CD8-positive, alpha-beta memory T cell (primary cell): ENCODE data around the gene SCART1. TPM values are rescaled to one million over a fixed set of nuclear protein-coding genes. Genes with fewer than 3 reads are reported as not detected.
"Not testable (repeated sequence)": the region's sequence is repeated elsewhere in the genome, so short reads cannot be mapped to it uniquely, and the experiment has no call there.

Source experiments
- CTCF ChIA-PET: fragments of 350-600 bp; sonication (Branson Sonifier 250); formaldehyde crosslinking; loops from one replicate; lab custom pipeline; 2021; ENCODE audit warnings: antibody characterized with exemption; lab: Charles Lee
- POLR2A ChIA-PET: fragments of 350-600 bp; sonication (Branson Sonifier 250); formaldehyde crosslinking; loops from one replicate; lab custom pipeline; 2021; ENCODE audit warnings: antibody characterized with exemption; lab: Charles Lee
- DNase-seq, 5 donors: peaks; one replicate each; pipeline versions ENCODE4 v3.0.0 to v3.0.0-alpha.2; 2020 to 2022; ENCODE audit warnings: mixed read lengths in 1 of 5
- H3K27ac ChIP-seq: one replicate; pipeline ENCODE4 v1.7.0; 2013; ENCODE audit warnings: low read depth, mild to moderate bottlenecking, low read length, moderate library complexity
- H3K27me3 ChIP-seq: 2 replicates; pipeline ENCODE4 v1.7.0; 2013; ENCODE audit warnings: low read length, mild to moderate bottlenecking; ENCODE audit not compliant: insufficient read depth, poor library complexity, severe bottlenecking
- H3K36me3 ChIP-seq: 2 replicates; pipeline ENCODE4 v1.7.0; 2013; ENCODE audit warnings: mild to moderate bottlenecking, low read length, moderate library complexity; ENCODE audit not compliant: insufficient read depth
- H3K4me1 ChIP-seq: 2 replicates; pipeline ENCODE4 v1.7.0; 2013; ENCODE audit warnings: mild to moderate bottlenecking, low read length, moderate library complexity; ENCODE audit not compliant: insufficient read depth
- H3K4me3 ChIP-seq: 2 replicates; pipeline ENCODE4 v1.7.0; 2013; ENCODE audit warnings: mild to moderate bottlenecking, low read length
- H3K9me3 ChIP-seq: 2 replicates; pipeline ENCODE4 v1.7.0; 2013; ENCODE audit warnings: mild to moderate bottlenecking, low read length
- H3K27ac Mint-ChIP-seq, 8 donors: one replicate each; pipeline ENCODE4 v1.8.0; 2020 to 2021; ENCODE audit warnings: mixed read lengths in 8 of 8, mild to moderate bottlenecking in 6 of 8, inconsistent platforms in 3 of 8, moderate library complexity in 3 of 8
- H3K27me3 Mint-ChIP-seq, 2 donors: one replicate each; pipeline ENCODE4 v1.8.0; 2020 to 2021; ENCODE audit warnings: mixed read lengths in 2 of 2, mild to moderate bottlenecking in 1 of 2, moderate library complexity in 1 of 2
- H3K36me3 Mint-ChIP-seq, 3 donors: one replicate each; pipeline ENCODE4 v1.8.0; 2020 to 2021; ENCODE audit warnings: mixed read lengths in 3 of 3, inconsistent platforms in 1 of 3, mild to moderate bottlenecking in 1 of 3
- H3K4me1 Mint-ChIP-seq, 3 donors: one replicate each; pipeline ENCODE4 v1.8.0; 2020 to 2021; ENCODE audit warnings: mixed read lengths in 3 of 3, inconsistent platforms in 1 of 3, mild to moderate bottlenecking in 1 of 3
- H3K4me3 Mint-ChIP-seq, 7 donors: one replicate each; pipeline ENCODE4 v1.8.0; 2020 to 2021; ENCODE audit warnings: mixed read lengths in 7 of 7, mild to moderate bottlenecking in 6 of 7, moderate library complexity in 4 of 7, inconsistent platforms in 2 of 7
- H3K9me3 Mint-ChIP-seq, 5 donors: one replicate each; pipeline ENCODE4 v1.8.0; 2020 to 2022; ENCODE audit warnings: mixed read lengths in 5 of 5, mild to moderate bottlenecking in 3 of 5, moderate library complexity in 2 of 5, inconsistent platforms in 1 of 5
- polyA plus RNA-seq: library from polyadenylated mRNA; unstranded; fragments of 300-500 nt; fragmentation: Illumina TruSeq; gene quantifications from one replicate; pipeline ENCODE4 v1.2.3, GENCODE V29; 2021
- total RNA-seq, 2 experiments: library from RNA; stranded (reverse); gene quantifications; one replicate each; pipeline ENCODE4 v1.2.3, GENCODE V29; 2021

SCART1 gene
- total and polyA plus RNA-seq, 3 experiments from 2014 or later: 1.4 to 3.2 (median 1.5) TPM

DNA sequence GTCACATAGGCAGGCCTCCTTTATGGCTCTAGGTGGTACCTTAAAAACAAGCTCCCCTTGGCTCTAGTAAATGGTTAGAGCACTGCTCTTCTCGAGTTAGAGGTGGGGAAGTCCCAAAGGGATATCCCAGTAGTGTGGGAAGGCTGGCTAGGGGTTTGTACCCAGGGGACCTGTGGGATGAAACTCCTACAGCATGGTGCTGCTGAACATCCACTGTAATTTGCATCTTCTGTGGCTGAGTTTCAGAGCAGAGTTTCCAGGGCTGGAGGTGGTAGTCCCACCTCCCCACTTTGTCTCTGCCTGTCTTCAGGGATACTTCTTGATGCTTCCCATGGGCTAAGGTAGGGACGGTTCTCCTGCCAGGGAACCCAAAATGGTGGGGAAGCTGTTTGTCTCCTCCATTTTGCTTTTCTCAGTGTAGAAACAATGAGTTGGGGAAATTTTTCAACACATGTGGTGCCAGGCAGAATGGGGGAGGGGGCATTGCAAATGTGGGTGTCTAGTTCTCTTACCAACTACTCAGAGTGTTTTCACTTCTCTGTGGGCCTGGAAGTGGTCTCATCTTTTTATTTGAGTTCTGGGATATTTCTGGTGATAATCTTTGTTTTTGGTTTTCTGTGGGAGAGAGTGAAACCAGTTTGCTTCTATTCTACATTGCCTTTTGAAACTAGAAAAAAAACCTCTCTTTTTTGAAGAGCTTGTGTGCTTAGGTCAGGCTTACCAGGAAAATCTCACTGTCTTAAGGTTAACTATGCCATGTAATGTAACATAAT is 36.3 kb downstream of the SCART1 start:
- Histone ChIP-seq H3K36me3 (no peaks in the 10 kb centered on the region), H3K27ac (no peak overlapping the region), H3K9me3 (peaks cover 6% of the 10 kb centered on the region), H3K4me3 (no peak overlapping the region), H3K27me3 (no peaks in the 10 kb centered on the region), H3K4me1 (no peaks in the 10 kb centered on the region)
- Mint-ChIP-seq H3K27ac (peak overlapping the region in 1 of 8 donors; percentile 9), H3K27me3 (peaks cover 9 to 10% of the 10 kb centered on the region in 2 donors), H3K4me1 (no peaks in the 10 kb centered on the region), H3K36me3 (peaks cover 3 to 53% (median 8%) of the 10 kb centered on the region in 3 donors), H3K4me3 (no peak overlapping the region), H3K9me3 (peaks cover 28 to 40% (median 33%) of the 10 kb centered on the region in 5 donors)
- ChIA-PET POLR2A (no interaction called here), CTCF (no interaction called here)
- DNase-seq: no peak

DNA sequence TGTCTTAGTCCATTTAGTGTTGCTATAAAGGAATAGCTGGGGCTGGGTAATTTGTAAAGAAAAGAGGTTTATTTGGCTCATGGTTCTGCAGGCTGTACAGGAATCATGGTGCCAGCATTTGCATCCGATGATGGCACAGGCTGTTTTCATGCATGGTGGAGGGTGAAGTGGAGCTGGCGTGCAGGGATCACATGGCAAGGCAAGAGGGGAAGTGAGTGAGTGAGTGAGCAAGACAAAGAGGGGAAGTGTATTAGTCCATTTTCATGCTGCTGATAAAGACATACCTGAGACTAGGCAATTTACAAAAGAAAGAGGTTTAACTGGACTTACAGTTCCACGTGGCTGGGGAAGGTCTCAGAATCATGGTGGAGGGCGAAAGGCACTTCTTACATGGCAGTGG is 39.8 kb downstream of the SCART1 start:
- CTCF ChIA-PET, H3K27me3 Mint-ChIP-seq, H3K4me1 Mint-ChIP-seq, H3K36me3 ChIP-seq, H3K27ac Mint-ChIP-seq, H3K4me3 ChIP-seq, H3K27me3 ChIP-seq, H3K4me1 ChIP-seq, POLR2A ChIA-PET, DNase-seq, H3K9me3 ChIP-seq, H3K4me3 Mint-ChIP-seq, H3K9me3 Mint-ChIP-seq, H3K27ac ChIP-seq: not testable (repeated sequence)
- H3K36me3 Mint-ChIP-seq: peaks cover 0 to 21% (median 7%) of the 10 kb centered on the region in 3 donors

DNA sequence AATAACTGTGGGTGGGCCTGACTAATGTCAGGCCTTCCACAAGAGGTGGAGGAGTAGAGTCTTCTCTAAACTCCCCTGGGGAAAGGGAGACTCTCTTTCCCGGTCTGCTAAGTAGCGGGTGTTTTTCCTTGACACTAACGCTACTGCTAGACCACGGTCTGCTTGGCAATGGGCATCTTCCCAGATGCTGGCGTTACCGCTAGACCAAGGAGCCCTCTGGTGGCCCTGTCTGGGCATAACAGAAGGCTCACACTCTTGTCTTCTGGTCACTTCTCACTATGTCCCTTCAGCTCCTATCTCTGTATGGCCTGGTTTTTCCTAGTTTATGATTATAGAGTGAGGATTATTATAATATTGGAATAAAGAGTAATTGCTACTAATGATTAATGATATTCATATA is 43.6 kb downstream of the SCART1 start:
- H3K9me3 ChIP-seq, H3K27me3 ChIP-seq, H3K9me3 Mint-ChIP-seq, H3K27ac ChIP-seq, H3K36me3 ChIP-seq, H3K4me1 ChIP-seq, H3K4me3 Mint-ChIP-seq, DNase-seq, H3K27ac Mint-ChIP-seq, POLR2A ChIA-PET, H3K27me3 Mint-ChIP-seq, H3K4me1 Mint-ChIP-seq, H3K4me3 ChIP-seq: not testable (repeated sequence)
- CTCF ChIA-PET: interaction anchor here (0.7 kb wide), 1 partner anchor 168 kb away, joined by 4 read pairs; no protein-coding TSS in a partner anchor
- peaks cover 1 to 29% (median 10%) of the 10 kb centered on the region in 3 donors for H3K36me3 Mint-ChIP-seq

DNA sequence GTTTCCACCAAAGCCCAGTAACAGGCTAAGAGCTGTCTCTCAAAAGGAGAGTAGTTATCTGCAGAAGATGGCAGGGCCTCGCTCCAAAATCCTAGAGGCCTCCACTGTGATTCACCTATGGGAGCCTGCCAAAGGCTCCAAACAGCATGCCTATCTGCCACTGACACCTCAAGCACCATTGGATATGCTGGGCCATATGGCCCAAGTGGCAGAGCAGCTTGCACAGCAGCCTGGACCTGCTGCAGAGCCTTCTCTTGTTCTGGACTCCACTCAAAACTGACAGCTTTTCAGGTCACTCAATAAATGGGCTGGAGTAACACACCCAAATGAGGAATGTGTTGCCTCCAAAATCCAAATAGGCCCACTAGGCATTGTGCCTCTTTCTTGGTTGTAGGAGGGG is 45.4 kb downstream of the SCART1 start:
- H3K4me3 ChIP-seq, CTCF ChIA-PET, H3K9me3 ChIP-seq, H3K4me1 ChIP-seq, H3K4me1 Mint-ChIP-seq, DNase-seq, H3K36me3 ChIP-seq, H3K4me3 Mint-ChIP-seq, H3K9me3 Mint-ChIP-seq, H3K27ac ChIP-seq, H3K27me3 Mint-ChIP-seq, H3K27me3 ChIP-seq, POLR2A ChIA-PET: not testable (repeated sequence)
- H3K36me3 Mint-ChIP-seq: peaks cover 1 to 18% (median 10%) of the 10 kb centered on the region in 3 donors
- peak overlapping the region in 1 of 8 donors; percentile 51 for H3K27ac Mint-ChIP-seq

DNA sequence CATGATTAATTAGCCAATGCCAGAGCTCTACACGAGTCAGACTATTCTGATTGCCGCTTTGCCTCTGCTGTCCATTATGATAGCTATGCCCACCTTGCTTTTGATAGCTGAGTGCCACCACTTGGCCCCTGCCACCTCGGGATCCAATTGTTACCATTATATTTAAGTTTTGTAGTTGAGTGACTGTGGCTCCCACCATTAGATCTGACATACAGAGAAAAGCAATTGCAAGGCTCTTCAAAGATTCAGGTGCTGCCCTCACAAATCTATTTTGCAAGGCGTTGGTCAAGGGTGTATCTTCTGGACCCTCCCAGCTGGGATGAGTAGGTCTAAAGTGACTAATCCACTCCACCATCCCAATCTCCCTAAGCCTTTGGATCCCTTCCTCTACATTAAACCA is 47.2 kb downstream of the SCART1 start:
- not testable (repeated sequence) for H3K27ac ChIP-seq

DNA sequence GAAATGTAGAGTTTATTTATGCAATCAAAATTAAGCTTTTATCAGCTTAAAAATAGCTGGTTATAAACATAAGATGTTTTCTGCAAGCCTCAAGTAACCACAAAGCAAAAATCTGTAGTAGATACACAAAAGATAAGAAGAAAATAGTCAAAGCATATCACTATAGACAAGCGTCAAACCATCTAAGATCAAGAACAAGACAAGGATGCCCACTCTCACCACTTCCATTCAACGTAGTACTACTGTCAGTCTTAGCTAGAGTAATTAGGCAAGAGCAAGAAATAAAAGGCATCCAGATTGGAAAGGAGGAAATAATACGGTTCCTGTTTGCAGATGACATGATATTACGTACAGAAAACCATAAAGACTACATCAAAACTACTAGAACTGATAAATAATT is 56.0 kb downstream of the SCART1 start:
- no peak overlapping the region for H3K27ac ChIP-seq
- no peak overlapping the region for H3K4me3 Mint-ChIP-seq

More for the DNA sequence above, 47.2 kb downstream of the SCART1 start:
- H3K27ac Mint-ChIP-seq, POLR2A ChIA-PET, H3K36me3 ChIP-seq, H3K27me3 Mint-ChIP-seq, H3K4me1 ChIP-seq, DNase-seq, CTCF ChIA-PET, H3K9me3 Mint-ChIP-seq, H3K4me3 Mint-ChIP-seq, H3K4me3 ChIP-seq, H3K4me1 Mint-ChIP-seq, H3K9me3 ChIP-seq, H3K27me3 ChIP-seq: not testable (repeated sequence)
- H3K36me3 Mint-ChIP-seq: peaks cover 1 to 17% (median 10%) of the 10 kb centered on the region in 3 donors

DNA sequence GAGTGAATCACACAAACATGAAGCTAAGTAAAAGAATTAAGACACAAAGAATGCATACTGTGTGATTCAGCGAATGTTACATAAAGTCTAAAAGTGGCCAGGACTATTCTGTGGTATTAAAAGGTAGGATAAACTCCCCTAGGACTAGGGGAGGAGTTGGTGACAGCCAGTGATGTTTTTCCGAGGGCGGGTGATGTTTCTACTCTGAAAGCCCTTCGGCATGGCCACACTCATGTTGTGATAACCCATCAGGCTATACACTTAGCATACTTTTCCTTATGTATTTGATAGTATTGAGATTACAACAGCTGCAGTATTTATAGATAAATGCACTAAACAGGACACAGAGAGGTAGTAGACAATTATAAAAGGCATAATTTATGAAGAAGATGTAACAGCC is 57.7 kb downstream of the SCART1 start:
- CTCF ChIA-PET: interaction anchor here (1.0 kb wide), 1 partner anchor 8 kb away, joined by 3 read pairs; no protein-coding TSS in a partner anchor
- Mint-ChIP-seq H3K27ac (no peak overlapping the region), H3K4me1 (peaks cover 0 to 3% (median 0%) of the 10 kb centered on the region in 3 donors), H3K27me3 (peaks cover 16 to 51% of the 10 kb centered on the region in 2 donors), H3K4me3 (no peak overlapping the region), H3K9me3 (peaks cover 8 to 15% (median 9%) of the 10 kb centered on the region in 5 donors), H3K36me3 (peaks cover 0 to 20% (median 0%) of the 10 kb centered on the region in 3 donors)
- Histone ChIP-seq H3K27me3 (no peaks in the 10 kb centered on the region), H3K4me1 (no peaks in the 10 kb centered on the region), H3K36me3 (no peaks in the 10 kb centered on the region), H3K9me3 (no peaks in the 10 kb centered on the region), H3K4me3 (no peak overlapping the region), H3K27ac (no peak overlapping the region)
- POLR2A ChIA-PET: no interaction called here
- DNase-seq: no peak

More for the DNA sequence above, 56.0 kb downstream of the SCART1 start:
- Histone ChIP-seq H3K9me3 (no peaks in the 10 kb centered on the region), H3K36me3 (no peaks in the 10 kb centered on the region), H3K4me3 (no peak overlapping the region), H3K4me1 (no peaks in the 10 kb centered on the region), H3K27me3 (no peaks in the 10 kb centered on the region)
- ChIA-PET POLR2A (no interaction called here), CTCF (interaction anchor here (0.9 to 1.9 kb wide), 3 partner anchors 9 to 192 kb away, joined by 3 to 5 read pairs (median 3); no protein-coding TSS in a partner anchor)
- H3K9me3 Mint-ChIP-seq: peaks cover 8 to 15% (median 9%) of the 10 kb centered on the region in 5 donors
- peaks cover 0 to 20% (median 0%) of the 10 kb centered on the region in 3 donors for H3K36me3 Mint-ChIP-seq
- no peak overlapping the region for H3K27ac Mint-ChIP-seq
- peaks cover 16 to 55% of the 10 kb centered on the region in 2 donors for H3K27me3 Mint-ChIP-seq
- peaks cover 0 to 3% (median 0%) of the 10 kb centered on the region in 3 donors for H3K4me1 Mint-ChIP-seq
- DNase-seq: no peak

DNA sequence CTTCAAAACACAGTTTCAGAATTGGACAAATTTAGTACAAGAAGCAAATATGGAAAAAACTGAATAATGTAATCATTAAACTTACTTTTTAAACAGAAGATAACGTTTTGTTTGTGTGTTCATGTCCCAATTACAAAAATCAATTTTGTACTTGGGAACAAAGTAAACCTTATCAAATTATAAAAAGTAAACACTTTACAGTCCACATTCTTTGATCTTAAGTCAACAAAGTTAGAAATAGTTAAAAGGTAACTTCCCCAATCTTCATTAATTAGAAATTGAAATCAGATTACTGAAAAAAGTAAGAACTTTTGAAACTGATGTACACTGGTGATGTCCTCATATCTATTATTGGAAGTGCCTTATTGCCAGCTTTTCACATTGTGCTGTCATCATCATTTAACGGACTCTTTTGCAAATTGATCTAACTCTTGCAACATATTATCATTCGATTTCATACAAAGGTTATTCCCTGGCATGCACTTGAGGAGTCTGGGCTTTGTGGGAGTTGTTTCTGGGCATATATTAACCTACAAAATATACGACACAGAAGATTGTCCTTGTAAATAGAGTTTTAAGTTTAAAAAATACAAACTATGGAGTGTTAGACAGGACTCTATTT is 58.3 kb downstream of the SCART1 start:
- CTCF ChIA-PET: no interaction called here
- DNase-seq: no peak

More for the DNA sequence above, 58.3 kb downstream of the SCART1 start:
- Histone ChIP-seq H3K27me3 (no peaks in the 10 kb centered on the region), H3K4me1 (no peaks in the 10 kb centered on the region), H3K27ac (no peak overlapping the region), H3K36me3 (no peaks in the 10 kb centered on the region), H3K4me3 (no peak overlapping the region), H3K9me3 (no peaks in the 10 kb centered on the region)
- Mint-ChIP-seq H3K9me3 (peaks cover 8 to 15% (median 9%) of the 10 kb centered on the region in 5 donors), H3K27ac (no peak overlapping the region), H3K4me3 (no peak overlapping the region), H3K36me3 (peaks cover 0 to 20% (median 0%) of the 10 kb centered on the region in 3 donors), H3K27me3 (peaks cover 16 to 48% of the 10 kb centered on the region in 2 donors), H3K4me1 (peaks cover 0 to 3% (median 0%) of the 10 kb centered on the region in 3 donors)
- POLR2A ChIA-PET: no interaction called here
